IgD-negative memory B cell (primary cell): ENCODE data around the gene CTXN3. TPM values are rescaled to one million over a fixed set of nuclear protein-coding genes. Genes with fewer than 3 reads are reported as not detected.
"Not testable (repeated sequence)": the region's sequence is repeated elsewhere in the genome, so short reads cannot be mapped to it uniquely, and the experiment has no call there.

ENCODE experiments used
- H3K27ac Mint-ChIP-seq, 3 donors: one replicate each; pipeline ENCODE4 v1.8.0; 2020 to 2022; ENCODE audit warnings: mild to moderate bottlenecking in 3 of 3, mixed read lengths in 3 of 3, moderate library complexity in 1 of 3
- H3K27me3 Mint-ChIP-seq: one replicate; pipeline ENCODE4 v1.8.0; 2021; ENCODE audit warnings: mixed read lengths
- H3K36me3 Mint-ChIP-seq: one replicate; pipeline ENCODE4 v1.8.0; 2020; ENCODE audit warnings: mild to moderate bottlenecking, mixed read lengths
- H3K4me1 Mint-ChIP-seq, 3 donors: one replicate each; pipeline ENCODE4 v1.8.0; 2020 to 2022; ENCODE audit warnings: mixed read lengths in 3 of 3, mild to moderate bottlenecking in 1 of 3
- H3K4me3 Mint-ChIP-seq, 4 donors: one replicate each; pipeline ENCODE4 v1.8.0; 2020 to 2022; ENCODE audit warnings: mild to moderate bottlenecking in 4 of 4, mixed read lengths in 4 of 4, moderate library complexity in 3 of 4
- H3K9me3 Mint-ChIP-seq, 3 donors: one replicate each; pipeline ENCODE4 v1.8.0; 2020 to 2021; ENCODE audit warnings: mixed read lengths in 3 of 3, mild to moderate bottlenecking in 1 of 3
- polyA plus RNA-seq: library from polyadenylated mRNA; unstranded; fragments of 300-500 nt; fragmentation: Illumina TruSeq; gene quantifications from one replicate; pipeline ENCODE4 v1.2.3, GENCODE V29; 2021

The CTXN3 gene
- polyA plus RNA-seq, 1 donor from 2014 or later = not detected

DNA sequence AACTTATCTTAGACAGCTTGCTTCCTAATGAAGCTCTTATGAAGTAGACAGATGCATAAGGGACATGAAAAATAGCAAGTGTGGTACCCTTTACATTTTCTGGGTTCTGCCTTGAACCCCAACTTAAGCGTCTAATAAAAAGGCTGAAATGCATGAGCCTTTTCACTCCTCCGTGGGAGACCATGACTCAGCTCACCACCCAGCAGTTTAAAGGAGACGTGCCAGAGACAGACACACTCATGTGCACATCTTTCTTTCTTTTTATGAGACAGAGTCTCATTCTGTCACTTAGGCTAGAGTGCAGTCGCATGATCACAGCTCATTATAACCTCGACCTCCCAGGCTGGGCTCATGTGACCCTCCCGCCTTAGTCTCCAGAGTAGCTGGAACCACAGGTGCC is 22.3 kb downstream of the CTXN3 start:
- Mint-ChIP-seq H3K9me3 (no peaks in the 10 kb centered on the region), H3K36me3 (no peaks in the 10 kb centered on the region), H3K27me3 (no peaks in the 10 kb centered on the region), H3K4me3 (no peak overlapping the region), H3K4me1 (no peaks in the 10 kb centered on the region), H3K27ac (no peak overlapping the region)

GRCh38 chr5:127673117-127673800 is 24.4 kb downstream of the CTXN3 start:
- H3K4me3 Mint-ChIP-seq = no peak overlapping the region
- no peaks in the 10 kb centered on the region for H3K27me3 Mint-ChIP-seq
- no peaks in the 10 kb centered on the region for H3K4me1 Mint-ChIP-seq
- H3K9me3 Mint-ChIP-seq = no peaks in the 10 kb centered on the region
- H3K36me3 Mint-ChIP-seq = no peaks in the 10 kb centered on the region
- no peak overlapping the region for H3K27ac Mint-ChIP-seq

DNA sequence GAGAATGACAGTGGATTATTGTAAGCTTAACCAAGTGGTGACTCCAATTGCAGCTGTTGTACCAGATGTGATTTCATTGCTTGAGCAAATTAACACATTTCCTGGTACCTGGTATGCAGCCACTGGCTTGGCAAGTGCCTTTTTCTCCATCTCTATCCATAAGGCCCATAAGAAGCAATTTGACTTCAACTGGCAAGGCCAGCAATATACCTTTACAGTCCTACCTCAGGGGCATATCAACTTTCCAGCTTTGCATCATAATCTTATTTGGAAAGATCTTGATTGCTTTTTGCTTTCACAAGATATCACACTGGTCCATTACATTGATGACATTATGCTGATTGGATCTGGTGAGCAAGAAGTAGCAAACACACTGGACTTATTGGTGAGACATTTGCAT is 28.1 kb downstream of the CTXN3 start:
- H3K4me1 Mint-ChIP-seq, H3K27me3 Mint-ChIP-seq, H3K36me3 Mint-ChIP-seq, H3K4me3 Mint-ChIP-seq, H3K9me3 Mint-ChIP-seq, H3K27ac Mint-ChIP-seq: not testable (repeated sequence)

GRCh38 chr5:127679691-127680330 is 30.9 kb downstream of the CTXN3 start:
- H3K4me3 Mint-ChIP-seq, H3K27me3 Mint-ChIP-seq, H3K36me3 Mint-ChIP-seq, H3K27ac Mint-ChIP-seq, H3K4me1 Mint-ChIP-seq, H3K9me3 Mint-ChIP-seq: not testable (repeated sequence)

DNA sequence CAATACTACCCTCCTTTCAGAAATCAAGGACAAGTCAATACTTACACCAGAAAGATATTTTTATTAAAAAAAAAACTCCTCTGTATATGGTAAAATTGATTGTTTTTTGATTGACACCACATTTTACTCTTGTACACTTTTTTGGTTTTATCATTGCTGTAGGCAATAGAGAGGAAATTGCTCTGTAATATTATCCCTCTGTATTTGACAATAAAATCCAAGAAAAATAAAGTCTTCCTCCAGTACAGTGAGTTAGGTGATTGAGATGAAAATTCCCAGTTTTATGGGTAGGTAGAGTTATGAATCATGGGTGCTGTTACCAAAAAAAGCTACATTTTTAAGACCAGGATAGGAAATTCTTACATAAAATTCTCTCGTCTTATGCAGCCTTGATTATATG is 31.7 kb downstream of the CTXN3 start:
- no peaks in the 10 kb centered on the region for H3K36me3 Mint-ChIP-seq
- peaks cover 0 to 2% (median 0%) of the 10 kb centered on the region in 3 donors for H3K9me3 Mint-ChIP-seq
- no peak overlapping the region for H3K27ac Mint-ChIP-seq

GRCh38 chr5:127683008-127683407 is 34.1 kb downstream of the CTXN3 start:
- Mint-ChIP-seq H3K4me1 (no peaks in the 10 kb centered on the region), H3K4me3 (no peak overlapping the region), H3K9me3 (peaks cover 0 to 2% (median 0%) of the 10 kb centered on the region in 3 donors), H3K36me3 (no peaks in the 10 kb centered on the region), H3K27me3 (peaks cover 2% of the 10 kb centered on the region), H3K27ac (no peak overlapping the region)

More for the DNA sequence above, 31.7 kb downstream of the CTXN3 start:
- Mint-ChIP-seq H3K27me3 (peaks cover 2% of the 10 kb centered on the region), H3K4me1 (no peaks in the 10 kb centered on the region), H3K4me3 (no peak overlapping the region)

GRCh38 chr5:127684726-127685467 is 36.0 kb downstream of the CTXN3 start:
- Mint-ChIP-seq H3K9me3 (no peaks in the 10 kb centered on the region), H3K4me3 (no peak overlapping the region), H3K4me1 (no peaks in the 10 kb centered on the region), H3K27me3 (peaks cover 2% of the 10 kb centered on the region), H3K36me3 (no peaks in the 10 kb centered on the region), H3K27ac (no peak overlapping the region)

DNA sequence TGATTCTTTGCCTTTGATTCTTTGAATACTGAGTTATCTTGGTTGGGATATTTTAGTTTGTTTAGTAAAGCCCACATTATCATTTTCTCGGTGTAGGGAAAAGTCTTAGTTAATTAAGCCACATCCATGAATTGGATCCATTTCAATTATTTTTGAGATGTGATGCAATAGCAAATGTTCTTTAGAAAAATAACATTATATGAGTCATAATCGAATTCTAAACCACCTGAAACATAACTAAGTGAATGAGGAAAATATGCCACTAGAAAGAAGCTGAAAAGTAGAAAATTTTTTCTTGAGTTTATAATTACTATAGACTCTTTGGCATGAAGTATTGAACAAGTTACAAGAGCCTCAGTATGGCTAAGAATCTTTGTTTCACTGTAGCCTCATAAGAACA is 36.8 kb downstream of the CTXN3 start:
- Mint-ChIP-seq H3K4me3 (no peak overlapping the region), H3K9me3 (peaks cover 0 to 1% (median under 1%) of the 10 kb centered on the region in 3 donors), H3K27me3 (peaks cover 2% of the 10 kb centered on the region), H3K27ac (no peak overlapping the region), H3K4me1 (no peaks in the 10 kb centered on the region), H3K36me3 (no peaks in the 10 kb centered on the region)

GRCh38 chr5:127686424-127686823 is 37.5 kb downstream of the CTXN3 start:
- no peak overlapping the region for H3K4me3 Mint-ChIP-seq
- no peak overlapping the region for H3K27ac Mint-ChIP-seq
- no peaks in the 10 kb centered on the region for H3K36me3 Mint-ChIP-seq
- H3K27me3 Mint-ChIP-seq = peaks cover 2% of the 10 kb centered on the region
- peaks cover 0 to 6% (median 5%) of the 10 kb centered on the region in 3 donors for H3K9me3 Mint-ChIP-seq
- no peaks in the 10 kb centered on the region for H3K4me1 Mint-ChIP-seq

DNA sequence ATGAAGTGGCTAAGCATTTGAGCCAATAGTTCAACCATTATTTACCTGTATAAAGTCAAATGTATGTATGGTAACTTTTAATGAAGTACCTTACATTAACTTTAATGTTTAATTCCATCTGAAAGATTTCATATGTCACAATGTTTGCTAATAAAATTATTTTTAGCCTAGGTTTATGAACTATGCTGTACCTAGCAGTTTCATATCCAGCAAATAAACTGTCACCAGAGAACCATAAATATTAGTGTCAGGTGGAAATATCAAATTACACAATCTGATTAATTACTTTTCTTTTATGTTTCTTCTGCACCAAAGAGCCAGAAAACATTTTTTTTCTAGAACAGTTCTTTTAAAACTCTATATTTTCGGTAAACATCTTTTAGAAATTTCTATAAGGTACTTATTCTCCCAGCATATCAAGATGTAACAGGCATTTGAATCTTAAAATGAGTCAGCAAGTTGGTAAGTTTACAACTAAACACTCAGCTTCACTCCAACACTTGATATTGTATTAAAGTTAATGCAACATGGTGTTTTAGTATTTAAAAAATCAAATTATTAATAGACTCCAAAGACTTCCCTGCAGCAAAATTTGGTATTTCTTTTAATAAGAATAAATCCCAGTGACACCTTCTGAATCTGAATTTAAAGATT is 45.8 kb downstream of the CTXN3 start:
- Mint-ChIP-seq H3K27me3 (no peaks in the 10 kb centered on the region), H3K9me3 (peaks cover 0 to 6% (median 5%) of the 10 kb centered on the region in 3 donors), H3K27ac (no peak overlapping the region), H3K36me3 (no peaks in the 10 kb centered on the region), H3K4me1 (no peaks in the 10 kb centered on the region), H3K4me3 (no peak overlapping the region)

DNA sequence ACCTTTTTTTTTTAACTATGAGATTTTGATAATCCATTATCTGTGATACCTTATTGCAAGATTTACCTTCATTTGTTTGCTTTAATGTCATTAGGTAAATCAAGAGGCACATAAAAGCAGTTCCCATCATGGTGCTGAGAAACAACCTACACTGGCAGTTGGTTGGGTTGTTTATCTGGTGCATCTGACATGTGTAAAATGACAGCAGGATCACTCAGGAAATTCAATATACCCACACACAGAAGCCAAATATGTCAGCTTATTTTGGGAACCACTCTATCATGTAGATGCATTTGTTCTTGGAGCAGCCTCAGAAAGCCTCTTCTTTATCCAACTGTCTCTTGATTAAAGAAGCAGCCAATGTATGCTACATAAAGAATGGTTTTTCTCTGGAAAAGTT is 46.5 kb downstream of the CTXN3 start:
- Mint-ChIP-seq H3K36me3 (no peaks in the 10 kb centered on the region), H3K4me1 (no peaks in the 10 kb centered on the region), H3K9me3 (peaks cover 0 to 6% (median 5%) of the 10 kb centered on the region in 3 donors), H3K4me3 (no peak overlapping the region), H3K27ac (no peak overlapping the region), H3K27me3 (no peaks in the 10 kb centered on the region)

- H3K4me3 Mint-ChIP-seq = no peak overlapping the region
- H3K36me3 Mint-ChIP-seq = no peaks in the 10 kb centered on the region
- H3K27ac Mint-ChIP-seq = no peak overlapping the region
- no peaks in the 10 kb centered on the region for H3K27me3 Mint-ChIP-seq
- no peaks in the 10 kb centered on the region for H3K9me3 Mint-ChIP-seq
- H3K4me1 Mint-ChIP-seq = no peaks in the 10 kb centered on the region
Measured at GRCh38 chr5:127696683-127697082, 47.8 kb downstream of the CTXN3 start.

DNA sequence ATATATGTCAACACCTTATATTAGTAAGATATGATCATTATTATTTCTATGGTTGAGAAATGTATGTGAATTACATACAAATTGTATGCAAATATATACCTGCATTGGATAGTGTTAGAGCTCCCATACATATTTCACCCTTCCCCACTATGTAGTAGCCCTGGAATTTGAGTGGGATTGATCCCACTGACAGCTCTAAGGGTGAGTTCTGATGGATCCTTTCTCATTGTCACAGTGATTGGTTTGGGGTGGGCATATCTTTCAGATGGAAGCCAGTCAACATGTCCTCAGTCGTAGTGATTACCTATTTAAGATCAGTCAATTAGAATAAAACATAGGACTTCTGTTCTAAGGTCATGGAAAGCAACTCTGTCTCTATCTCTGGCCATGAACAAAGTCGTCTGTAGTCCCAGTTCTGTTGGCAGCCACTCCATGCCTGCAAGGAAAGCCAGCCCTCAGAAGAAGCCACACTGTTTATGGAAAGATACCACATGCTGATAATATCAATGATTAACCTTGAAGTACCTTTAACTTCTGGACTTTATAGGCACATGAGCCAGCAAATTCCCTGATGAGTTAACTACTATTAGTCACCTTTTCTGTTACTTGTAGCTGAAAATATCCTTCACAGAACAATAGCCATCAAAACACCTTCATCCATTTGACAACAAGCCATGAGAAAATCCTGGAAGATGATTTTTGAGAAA is 49.2 kb downstream of the CTXN3 start:
- Mint-ChIP-seq H3K9me3 (no peaks in the 10 kb centered on the region), H3K36me3 (no peaks in the 10 kb centered on the region), H3K4me1 (no peaks in the 10 kb centered on the region), H3K4me3 (no peak overlapping the region), H3K27me3 (no peaks in the 10 kb centered on the region), H3K27ac (no peak overlapping the region)

GRCh38 chr5:127699416-127699815 is 50.5 kb downstream of the CTXN3 start:
- H3K4me1 Mint-ChIP-seq = no peaks in the 10 kb centered on the region
- H3K4me3 Mint-ChIP-seq = no peak overlapping the region
- no peaks in the 10 kb centered on the region for H3K9me3 Mint-ChIP-seq
- no peaks in the 10 kb centered on the region for H3K36me3 Mint-ChIP-seq
- no peak overlapping the region for H3K27ac Mint-ChIP-seq
- no peaks in the 10 kb centered on the region for H3K27me3 Mint-ChIP-seq
